ENCODE measurements around the gene PARP4.
"Not testable (repeated sequence)": the region's sequence is repeated elsewhere in the genome, so short reads cannot be mapped to it uniquely, and the experiment has no call there.

Gene PARP4

DNA sequence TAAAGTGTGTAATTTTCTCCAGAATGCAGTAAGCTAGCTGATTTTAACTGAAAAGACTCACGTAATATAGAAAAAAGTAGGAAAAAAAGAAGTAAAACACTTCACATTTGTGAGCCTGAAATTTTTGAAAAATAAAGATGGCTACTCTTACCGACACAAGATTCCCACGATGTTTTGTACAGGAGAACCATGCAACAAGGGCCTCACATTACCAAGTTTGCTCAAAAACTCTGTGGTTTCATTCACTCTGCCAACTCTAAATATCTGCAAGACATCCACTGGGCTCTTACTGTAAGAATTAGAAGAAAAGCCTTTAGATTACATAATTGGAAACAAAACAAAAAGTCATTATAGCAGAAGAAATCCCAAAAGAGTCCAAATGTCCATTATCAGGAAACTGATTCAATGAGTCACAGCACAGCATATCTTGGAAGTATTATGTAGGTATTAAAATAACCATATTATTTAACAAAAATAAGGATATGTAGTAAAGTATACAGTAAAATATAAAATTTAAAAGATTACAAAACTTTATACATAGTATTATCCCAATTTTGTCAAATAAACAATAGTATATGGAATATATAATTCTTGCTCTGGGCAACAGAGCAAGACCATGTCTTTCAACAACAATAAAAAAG, 26.4 kb downstream of the PARP4 start:
- not testable (repeated sequence) for H3K9ac ChIP-seq (ENCODE audit: low read depth, low read length); H3K9me3 ChIP-seq (ENCODE audit: control insufficient read depth, insufficient read depth, low read length); H3K4me3 ChIP-seq (ENCODE audit: low read depth, low read length); H3K27me3 ChIP-seq (ENCODE audit: control insufficient read depth, insufficient read depth, low read length); H3K4me1 ChIP-seq (ENCODE audit: control insufficient read depth, insufficient read depth, low read length); H3K27ac ChIP-seq (ENCODE audit: low read depth, low read length)
- peaks cover 59% of the 10 kb centered on the region for H3K36me3 ChIP-seq (ENCODE audit: control insufficient read depth, insufficient read depth, low read length)

GRCh38 chr13:24473686-24474085, 38.9 kb downstream of the PARP4 start:
- Histone ChIP-seq H3K9ac (ENCODE audit: low read depth, low read length) (no peak overlapping the region), H3K9me3 (ENCODE audit: control insufficient read depth, insufficient read depth, low read length) (no peaks in the 10 kb centered on the region), H3K27me3 (ENCODE audit: control insufficient read depth, insufficient read depth, low read length) (no peaks in the 10 kb centered on the region), H3K36me3 (ENCODE audit: control insufficient read depth, insufficient read depth, low read length) (peaks cover 54% of the 10 kb centered on the region), H3K4me3 (ENCODE audit: low read depth, low read length) (no peak overlapping the region), H3K27ac (ENCODE audit: low read depth, low read length) (no peak overlapping the region), H3K4me1 (ENCODE audit: control insufficient read depth, insufficient read depth, low read length) (no peaks in the 10 kb centered on the region)

- peaks cover 51% of the 10 kb centered on the region for H3K36me3 ChIP-seq (ENCODE audit: control insufficient read depth, insufficient read depth, low read length)
- not testable (repeated sequence) for H3K27ac ChIP-seq (ENCODE audit: low read depth, low read length); H3K4me3 ChIP-seq (ENCODE audit: low read depth, low read length); H3K4me1 ChIP-seq (ENCODE audit: control insufficient read depth, insufficient read depth, low read length); H3K9me3 ChIP-seq (ENCODE audit: control insufficient read depth, insufficient read depth, low read length); H3K9ac ChIP-seq (ENCODE audit: low read depth, low read length); H3K27me3 ChIP-seq (ENCODE audit: control insufficient read depth, insufficient read depth, low read length)
These were observed 40.4 kb downstream of the PARP4 start for GRCh38 chr13:24472129-24472528.

- no peaks in the 10 kb centered on the region for H3K27me3 ChIP-seq (ENCODE audit: control insufficient read depth, insufficient read depth, low read length)
- peaks cover 26% of the 10 kb centered on the region; the same call in 1 of the 2 replicates for H3K36me3 ChIP-seq (ENCODE audit: control insufficient read depth, insufficient read depth, low read length)
- no peak overlapping the region for H3K27ac ChIP-seq (ENCODE audit: low read depth, low read length)
- no peak overlapping the region for H3K4me3 ChIP-seq (ENCODE audit: low read depth, low read length)
- H3K9ac ChIP-seq (ENCODE audit: low read depth, low read length) = no peak overlapping the region
- no peaks in the 10 kb centered on the region for H3K9me3 ChIP-seq (ENCODE audit: control insufficient read depth, insufficient read depth, low read length)
- no peaks in the 10 kb centered on the region; the same call in 1 of the 2 replicates for H3K4me1 ChIP-seq (ENCODE audit: control insufficient read depth, insufficient read depth, low read length)
These were observed 49.5 kb downstream of the PARP4 start for GRCh38 chr13:24463078-24463477.

GRCh38 chr13:24460256-24460655, 52.3 kb downstream of the PARP4 start:
- H3K27ac ChIP-seq (ENCODE audit: low read depth, low read length) = no peak overlapping the region
- H3K9ac ChIP-seq (ENCODE audit: low read depth, low read length) = no peak overlapping the region
- no peaks in the 10 kb centered on the region; the same call in 1 of the 2 replicates for H3K4me1 ChIP-seq (ENCODE audit: control insufficient read depth, insufficient read depth, low read length)
- peaks cover 38% of the 10 kb centered on the region for H3K36me3 ChIP-seq (ENCODE audit: control insufficient read depth, insufficient read depth, low read length)
- H3K4me3 ChIP-seq (ENCODE audit: low read depth, low read length) = no peak overlapping the region
- no peaks in the 10 kb centered on the region for H3K27me3 ChIP-seq (ENCODE audit: control insufficient read depth, insufficient read depth, low read length)
- no peaks in the 10 kb centered on the region for H3K9me3 ChIP-seq (ENCODE audit: control insufficient read depth, insufficient read depth, low read length)

DNA sequence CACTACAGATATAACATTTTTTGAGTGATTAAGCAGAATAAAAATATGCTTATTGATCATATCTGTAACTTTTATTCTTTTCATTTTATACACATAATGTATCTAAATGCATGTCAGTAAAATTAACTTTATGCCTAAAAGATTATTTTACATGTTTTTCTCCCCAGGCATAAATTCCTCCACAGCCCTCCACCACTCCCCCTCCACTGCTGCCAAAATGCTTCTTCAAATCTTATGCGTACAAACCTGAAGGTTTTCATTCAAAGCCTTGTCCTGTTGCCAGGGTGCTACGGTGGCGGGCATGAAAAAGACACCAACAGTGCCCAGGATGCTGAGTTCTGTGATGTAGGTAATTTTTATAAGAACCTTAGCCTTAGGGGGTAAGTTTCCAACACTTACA, 52.9 kb downstream of the PARP4 start:
- Histone ChIP-seq H3K4me3 (ENCODE audit: low read depth, low read length) (no peak overlapping the region), H3K4me1 (ENCODE audit: control insufficient read depth, insufficient read depth, low read length) (no peaks in the 10 kb centered on the region; the same call in 1 of the 2 replicates), H3K36me3 (ENCODE audit: control insufficient read depth, insufficient read depth, low read length) (peaks cover 43% of the 10 kb centered on the region), H3K9me3 (ENCODE audit: control insufficient read depth, insufficient read depth, low read length) (no peaks in the 10 kb centered on the region), H3K27ac (ENCODE audit: low read depth, low read length) (no peak overlapping the region), H3K27me3 (ENCODE audit: control insufficient read depth, insufficient read depth, low read length) (no peaks in the 10 kb centered on the region), H3K9ac (ENCODE audit: low read depth, low read length) (no peak overlapping the region)

- no peak overlapping the region for H3K9ac ChIP-seq (ENCODE audit: low read depth, low read length)
- H3K27ac ChIP-seq (ENCODE audit: low read depth, low read length) = no peak overlapping the region
- H3K27me3 ChIP-seq (ENCODE audit: control insufficient read depth, insufficient read depth, low read length) = no peaks in the 10 kb centered on the region
- no peaks in the 10 kb centered on the region; the same call in 1 of the 2 replicates for H3K4me1 ChIP-seq (ENCODE audit: control insufficient read depth, insufficient read depth, low read length)
- no peaks in the 10 kb centered on the region for H3K9me3 ChIP-seq (ENCODE audit: control insufficient read depth, insufficient read depth, low read length)
- peaks cover 47% of the 10 kb centered on the region for H3K36me3 ChIP-seq (ENCODE audit: control insufficient read depth, insufficient read depth, low read length)
- no peak overlapping the region for H3K4me3 ChIP-seq (ENCODE audit: low read depth, low read length)
These were observed 53.3 kb downstream of the PARP4 start for GRCh38 chr13:24459234-24459633.

GRCh38 chr13:24458736-24459135, 53.8 kb downstream of the PARP4 start:
- Histone ChIP-seq H3K36me3 (ENCODE audit: control insufficient read depth, insufficient read depth, low read length) (peaks cover 50% of the 10 kb centered on the region), H3K9ac (ENCODE audit: low read depth, low read length) (no peak overlapping the region), H3K27me3 (ENCODE audit: control insufficient read depth, insufficient read depth, low read length) (no peaks in the 10 kb centered on the region), H3K4me3 (ENCODE audit: low read depth, low read length) (no peak overlapping the region), H3K4me1 (ENCODE audit: control insufficient read depth, insufficient read depth, low read length) (no peaks in the 10 kb centered on the region; the same call in 1 of the 2 replicates), H3K9me3 (ENCODE audit: control insufficient read depth, insufficient read depth, low read length) (no peaks in the 10 kb centered on the region), H3K27ac (ENCODE audit: low read depth, low read length) (no peak overlapping the region)

DNA sequence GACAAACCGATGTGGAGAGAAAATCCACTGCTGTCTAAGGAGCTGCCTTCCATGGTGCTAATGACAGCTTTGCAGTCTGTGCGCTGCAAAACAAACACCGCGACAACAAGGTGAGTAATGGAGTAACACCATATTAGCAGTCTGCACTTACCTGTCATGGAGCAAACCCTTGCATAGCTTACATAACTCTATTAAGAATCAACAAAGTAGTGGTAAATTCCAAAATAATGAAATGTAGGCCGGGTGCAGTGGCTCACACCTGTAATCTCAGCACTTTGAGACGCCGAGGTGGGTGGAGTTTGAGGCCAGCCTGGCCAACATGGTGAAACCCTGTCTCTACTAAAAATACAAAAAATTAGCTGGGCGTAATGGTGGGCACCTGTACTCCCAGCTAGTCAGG, 56.2 kb downstream of the PARP4 start:
- Histone ChIP-seq H3K27ac (ENCODE audit: low read depth, low read length) (no peak overlapping the region), H3K36me3 (ENCODE audit: control insufficient read depth, insufficient read depth, low read length) (peaks cover 70% of the 10 kb centered on the region), H3K4me1 (ENCODE audit: control insufficient read depth, insufficient read depth, low read length) (no peaks in the 10 kb centered on the region; the same call in 1 of the 2 replicates), H3K27me3 (ENCODE audit: control insufficient read depth, insufficient read depth, low read length) (no peaks in the 10 kb centered on the region), H3K4me3 (ENCODE audit: low read depth, low read length) (no peak overlapping the region), H3K9me3 (ENCODE audit: control insufficient read depth, insufficient read depth, low read length) (no peaks in the 10 kb centered on the region), H3K9ac (ENCODE audit: low read depth, low read length) (no peak overlapping the region)

DNA sequence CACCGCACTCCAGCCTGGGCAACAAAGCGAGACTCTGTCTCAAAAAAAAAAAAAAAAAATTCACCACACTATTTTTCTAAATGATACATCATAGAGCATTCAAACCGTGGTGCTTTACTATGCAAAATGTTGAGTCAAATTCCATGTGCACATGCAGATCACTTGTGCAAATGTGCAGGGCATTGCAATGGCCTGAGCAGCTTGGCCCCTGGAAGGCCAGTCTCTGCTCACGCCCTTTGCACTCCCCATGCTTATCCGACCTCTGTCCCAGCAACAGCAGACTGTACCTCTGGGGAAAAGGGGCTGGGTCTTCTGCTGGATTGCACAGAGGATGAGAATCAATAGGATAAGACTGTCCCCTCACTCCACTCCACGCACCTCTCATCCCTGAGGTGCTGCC, 58.5 kb downstream of the PARP4 start:
- Histone ChIP-seq H3K4me1 (ENCODE audit: control insufficient read depth, insufficient read depth, low read length) (no peaks in the 10 kb centered on the region; the same call in 1 of the 2 replicates), H3K9me3 (ENCODE audit: control insufficient read depth, insufficient read depth, low read length) (no peaks in the 10 kb centered on the region), H3K27me3 (ENCODE audit: control insufficient read depth, insufficient read depth, low read length) (no peaks in the 10 kb centered on the region), H3K36me3 (ENCODE audit: control insufficient read depth, insufficient read depth, low read length) (peaks cover 64% of the 10 kb centered on the region), H3K9ac (ENCODE audit: low read depth, low read length) (no peak overlapping the region), H3K4me3 (ENCODE audit: low read depth, low read length) (no peak overlapping the region), H3K27ac (ENCODE audit: low read depth, low read length) (no peak overlapping the region)

GRCh38 chr13:24452044-24452443, 60.5 kb downstream of the PARP4 start:
- Histone ChIP-seq H3K27me3 (ENCODE audit: control insufficient read depth, insufficient read depth, low read length) (no peaks in the 10 kb centered on the region), H3K4me3 (ENCODE audit: low read depth, low read length) (no peak overlapping the region), H3K9me3 (ENCODE audit: control insufficient read depth, insufficient read depth, low read length) (no peaks in the 10 kb centered on the region), H3K36me3 (ENCODE audit: control insufficient read depth, insufficient read depth, low read length) (peaks cover 55% of the 10 kb centered on the region), H3K9ac (ENCODE audit: low read depth, low read length) (no peak overlapping the region), H3K4me1 (ENCODE audit: control insufficient read depth, insufficient read depth, low read length) (no peaks in the 10 kb centered on the region), H3K27ac (ENCODE audit: low read depth, low read length) (no peak overlapping the region)

Measured in HUES48 (cell line).